DLD1 (cell line): ENCODE results near the gene TXNDC11.

Experiments used
- in situ Hi-C: cut with HindIII; loops from 2 replicates; pipeline ENCODE4 v1.10.0; 2017; ENCODE audit warnings: low sequenced_read_pairs

Gene TXNDC11

DNA sequence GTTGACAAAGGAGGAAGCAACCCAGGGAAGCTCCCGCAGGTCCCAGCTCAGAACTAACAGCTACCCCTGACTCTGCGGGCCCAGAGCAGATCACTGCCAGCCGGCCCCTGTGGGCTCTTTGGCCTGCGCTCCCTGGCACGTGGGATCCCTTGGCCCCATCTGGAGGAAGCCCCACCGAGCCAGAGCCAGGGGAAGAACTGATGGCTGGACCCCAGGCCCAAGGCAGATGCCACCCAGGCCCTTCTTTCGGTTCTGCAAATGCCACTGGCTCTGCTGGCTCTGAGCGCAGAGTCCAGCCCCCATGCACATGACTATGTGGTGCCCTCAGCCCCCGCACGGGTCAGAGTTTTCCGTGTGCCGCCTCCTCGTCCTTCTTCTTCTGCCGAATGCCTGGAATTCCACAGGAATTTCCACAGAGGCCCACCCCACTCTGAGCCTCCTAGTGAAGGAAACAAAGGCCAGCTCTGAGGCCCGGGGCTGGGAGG is 110.2 kb downstream of the TXNDC11 start:
- in situ Hi-C loops, result no loop called here

DNA sequence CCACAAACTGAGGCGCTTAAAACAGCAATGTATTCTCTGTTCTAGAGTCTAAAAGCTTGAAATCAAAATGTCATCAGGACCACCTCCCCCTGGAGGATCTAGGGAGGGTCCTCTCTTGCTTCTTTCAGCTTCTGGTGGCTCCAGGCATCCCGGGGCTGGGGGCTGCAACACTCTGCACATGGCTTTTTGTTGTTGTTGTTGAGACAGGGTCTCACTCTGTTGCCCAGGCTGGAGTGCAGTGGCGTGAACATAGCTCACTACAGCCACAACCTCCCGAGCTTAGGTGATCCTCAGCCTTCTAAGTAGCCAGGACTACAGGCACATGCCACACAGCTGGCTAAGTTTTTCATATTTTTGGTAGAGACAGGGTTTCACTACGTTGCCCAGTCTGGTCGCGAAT is 111.4 kb downstream of the TXNDC11 start:
- in situ Hi-C loops, result no loop called here

DNA sequence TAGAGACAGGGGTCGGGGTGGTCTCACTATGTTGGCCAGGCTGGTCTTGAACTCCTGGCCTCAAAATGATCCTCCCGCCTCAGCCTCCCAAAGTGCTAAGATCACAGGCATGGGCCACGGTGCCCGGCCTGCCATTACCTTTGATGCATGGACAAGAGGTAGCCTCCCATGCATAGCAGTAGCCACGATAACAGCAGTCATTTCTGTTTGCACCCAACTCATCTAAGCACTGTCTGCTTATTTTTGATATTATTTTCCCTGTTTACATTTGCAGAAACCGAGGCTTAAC is 111.9 kb downstream of the TXNDC11 start:
- in situ Hi-C loops, result no loop called here

DNA sequence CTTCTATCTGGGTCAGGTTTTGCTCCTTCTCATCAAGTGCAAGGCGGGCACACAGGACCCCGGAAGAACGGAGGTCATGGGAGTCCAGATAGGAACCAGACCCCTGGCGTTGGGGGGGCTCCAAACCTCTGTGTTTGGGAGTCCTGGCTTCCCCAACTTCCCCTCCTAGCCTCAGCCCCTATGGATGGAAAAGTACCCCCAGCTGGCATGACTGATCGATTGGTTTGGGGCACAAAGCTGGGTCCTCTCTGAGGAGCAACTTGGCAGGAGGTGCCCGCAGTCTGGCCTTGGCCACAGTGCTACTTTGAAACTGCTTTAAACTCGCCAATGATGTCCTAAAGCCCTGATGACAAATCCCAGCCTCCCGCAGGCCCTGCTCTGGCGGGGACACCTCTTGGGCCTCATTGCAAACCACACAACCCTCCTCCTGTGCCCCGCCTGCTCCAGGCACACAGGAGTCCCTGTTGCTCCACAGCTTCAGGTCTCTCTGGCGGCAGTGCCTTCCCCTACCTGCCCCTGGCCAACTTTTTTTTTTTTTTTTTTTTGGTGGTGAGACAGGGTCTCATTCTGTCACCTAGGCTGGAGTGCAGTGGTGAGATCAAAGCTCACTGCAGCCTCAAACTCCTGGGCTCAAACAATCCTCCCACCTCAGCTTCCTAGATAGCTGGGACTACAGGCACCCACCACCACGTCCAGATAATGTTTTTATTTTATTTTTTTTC is 112.5 kb downstream of the TXNDC11 start:
- in situ Hi-C loops, result no loop called here
